ENCODE measurements around the gene SMPD1.

GRCh38 chr11:6390718-6391469, 620 bp downstream of the SMPD1 start:
- TF ChIP-seq EZH2 (IDR thresholded peaks at IDR 0.05; ENCODE audit: borderline replicate concordance) = no peak
- TF ChIP-seq CTCF (IDR thresholded peaks at IDR 0.05; ENCODE audit: poor library complexity) = no peak
- TF ChIP-seq EZH2phosphoT487 (IDR thresholded peaks at IDR 0.05; ENCODE audit: low read depth, severe bottlenecking, unreplicated experiment) = no peak

Data from hepatocyte (in vitro differentiated cells).